Natural killer cell (primary cell): ENCODE data around the gene ARAP1. TPM values are rescaled to one million over a fixed set of nuclear protein-coding genes. Genes with fewer than 3 reads are reported as not detected.

Experiments
- ATAC-seq, 3 donors: fragments of 150-1000 bp in 2 of 3; fragments of 200-7000 bp in 1 of 3; cut with Tn5 transposase; 1 replicate in 1 of 3; 2 replicates in 2 of 3; pipeline ENCODE4 v1.10.0; 2021; ENCODE audit warnings: mild to moderate bottlenecking in 2 of 3, moderate library complexity in 2 of 3
- DNase-seq, 2 donors: peaks; one replicate each; pipeline versions ENCODE4 v3.0.0 to v3.0.0-alpha.2; 2013 to 2021; ENCODE audit warnings: mixed read lengths in 1 of 2
- H3K27ac ChIP-seq: one replicate; pipeline ENCODE4 v1.5.1; 2013; ENCODE audit warnings: mild to moderate bottlenecking, low read length
- H3K27me3 ChIP-seq: one replicate; pipeline ENCODE4 v1.6.1; 2013; ENCODE audit warnings: low read length; ENCODE audit not compliant: control insufficient read depth, insufficient read depth
- H3K36me3 ChIP-seq: one replicate; pipeline ENCODE4 v1.6.1; 2013; ENCODE audit warnings: low read length; ENCODE audit not compliant: control insufficient read depth, insufficient read depth
- H3K4me1 ChIP-seq: one replicate; pipeline ENCODE4 v1.6.1; 2013; ENCODE audit warnings: low read length; ENCODE audit not compliant: control insufficient read depth, insufficient read depth
- H3K4me3 ChIP-seq: one replicate; pipeline ENCODE4 v1.5.1; 2013; ENCODE audit warnings: low read length
- H3K9me3 ChIP-seq: one replicate; pipeline ENCODE4 v1.6.1; 2013; ENCODE audit warnings: low read length; ENCODE audit not compliant: control insufficient read depth, insufficient read depth
- H3K27ac Mint-ChIP-seq, 2 donors: one replicate each; pipeline ENCODE4 v1.8.0; 2022; ENCODE audit warnings: mild to moderate bottlenecking in 2 of 2, mixed read lengths in 2 of 2, moderate library complexity in 1 of 2
- H3K27me3 Mint-ChIP-seq, 2 donors: one replicate each; pipeline ENCODE4 v1.8.0; 2022; ENCODE audit warnings: low read depth in 2 of 2, mixed read lengths in 2 of 2
- H3K36me3 Mint-ChIP-seq: one replicate; pipeline ENCODE4 v1.8.0; 2022; ENCODE audit warnings: mixed read lengths
- H3K4me1 Mint-ChIP-seq, 2 donors: one replicate each; pipeline ENCODE4 v1.8.0; 2022; ENCODE audit warnings: mixed read lengths in 2 of 2
- H3K4me3 Mint-ChIP-seq: one replicate; pipeline ENCODE4 v1.8.0; 2022; ENCODE audit warnings: mild to moderate bottlenecking, moderate library complexity, mixed read lengths
- H3K9me3 Mint-ChIP-seq, 2 donors: one replicate each; pipeline ENCODE4 v1.8.0; 2022; ENCODE audit warnings: mixed read lengths in 2 of 2
- CTCF ChIP-seq: fragments of 200-600 bp; IDR thresholded peaks from one replicate; pipeline ENCODE4 v1.8.0; 2022; ENCODE audit warnings: antibody characterized with exemption
- WGBS: methylation state at CpG from one replicate; pipeline ENCODE4 v1.1.7; 2013; ENCODE audit warnings: missing lambda C conversion rate; ENCODE audit not compliant: insufficient coverage; 5-methylcytosine and 5-hydroxymethylcytosine counted together
- intact Hi-C: fragments of 100-400 bp; cut with micrococcal nuclease; formaldehyde crosslinking; loops from one replicate; pipeline ENCODE4 v1.14.2; 2022
- total RNA-seq, 4 donors: library from RNA; stranded (reverse); fragments of 120-200 nt in 1 of 4; gene quantifications; one replicate each; pipeline versions ENCODE4 v1.2.3 to v1.2.4, GENCODE V29; 2013 to 2022

ARAP1 gene
- total RNA-seq, 3 donors from 2014 or later (not counting 1 experiment from before 2014, with no cell fraction given): 293 to 327 (median 296) TPM

GRCh38 chr11:72652873-72653630, 99.2 kb downstream of the ARAP1 start:
- H3K9me3 Mint-ChIP-seq: no peaks in the 10 kb centered on the region
- Histone ChIP-seq H3K4me3 (no peak overlapping the region), H3K9me3 (no peaks in the 10 kb centered on the region), H3K27me3 (no peaks in the 10 kb centered on the region), H3K27ac (no peak overlapping the region), H3K36me3 (no peaks in the 10 kb centered on the region), H3K4me1 (no peaks in the 10 kb centered on the region)
- intact Hi-C loops: no loop called here
- no peak for ATAC-seq
- peaks cover 0 to 7% of the 10 kb centered on the region in 2 donors for H3K27me3 Mint-ChIP-seq
- H3K27ac Mint-ChIP-seq: no peak overlapping the region
- H3K36me3 Mint-ChIP-seq: no peaks in the 10 kb centered on the region
- no peak for DNase-seq
- H3K4me3 Mint-ChIP-seq: no peak overlapping the region
- H3K4me1 Mint-ChIP-seq: no peaks in the 10 kb centered on the region
- no peak for TF ChIP-seq CTCF
- WGBS: 82% methylated on average over 13 of the region's 13 CpGs

- H3K4me3 ChIP-seq: no peak overlapping the region
- intact Hi-C loops: no loop called here
- DNase-seq (no peak), ATAC-seq (no peak)
- Mint-ChIP-seq H3K4me1 (no peaks in the 10 kb centered on the region), H3K27ac (no peak overlapping the region), H3K4me3 (no peak overlapping the region), H3K27me3 (peaks cover 0 to 7% of the 10 kb centered on the region in 2 donors), H3K36me3 (no peaks in the 10 kb centered on the region), H3K9me3 (no peaks in the 10 kb centered on the region)
- no peak for TF ChIP-seq CTCF
- H3K36me3 ChIP-seq: no peaks in the 10 kb centered on the region
- no peaks in the 10 kb centered on the region for H3K27me3 ChIP-seq
- no peaks in the 10 kb centered on the region for H3K9me3 ChIP-seq
- no peak overlapping the region for H3K27ac ChIP-seq
- no peaks in the 10 kb centered on the region for H3K4me1 ChIP-seq
These were observed 100.1 kb downstream of the ARAP1 start for GRCh38 chr11:72652133-72652532.

GRCh38 chr11:72649215-72649976, 102.8 kb downstream of the ARAP1 start:
- peaks cover 0 to 7% of the 10 kb centered on the region in 2 donors for H3K27me3 Mint-ChIP-seq
- no peak for ATAC-seq
- H3K4me3 Mint-ChIP-seq: no peak overlapping the region
- Histone ChIP-seq H3K36me3 (no peaks in the 10 kb centered on the region), H3K4me1 (no peaks in the 10 kb centered on the region), H3K4me3 (no peak overlapping the region), H3K27ac (no peak overlapping the region), H3K27me3 (no peaks in the 10 kb centered on the region), H3K9me3 (no peaks in the 10 kb centered on the region)
- no peaks in the 10 kb centered on the region for H3K36me3 Mint-ChIP-seq
- no peak overlapping the region for H3K27ac Mint-ChIP-seq
- WGBS: 70% methylated on average over 5 of the region's 5 CpGs
- no peaks in the 10 kb centered on the region for H3K4me1 Mint-ChIP-seq
- no peak for TF ChIP-seq CTCF
- DNase-seq: no peak
- H3K9me3 Mint-ChIP-seq: no peaks in the 10 kb centered on the region
- intact Hi-C loops: no loop called here
